GM12878 (cell line): ENCODE results near the gene MAIP1. TPM values are rescaled to one million over a fixed set of nuclear protein-coding genes. Genes with fewer than 3 reads are reported as not detected.

Source experiments
- BACH1 ChIP-seq: fragments of 450-650 bp; IDR thresholded peaks from 2 replicates; pipeline ENCODE4 v1.6.1; 2017; ENCODE audit warnings: mild to moderate bottlenecking, borderline replicate concordance
- BCL3 ChIP-seq: IDR thresholded peaks from 2 replicates; pipeline ENCODE4 v1.6.1; 2011; ENCODE audit warnings: borderline replicate concordance, low read depth, mild to moderate bottlenecking, moderate library complexity, low read length; ENCODE audit not compliant: insufficient read depth, poor library complexity, severe bottlenecking
- DPF2 ChIP-seq: fragments of 450-650 bp; IDR thresholded peaks from 2 replicates; pipeline ENCODE4 v1.6.1; 2017; ENCODE audit warnings: mild to moderate bottlenecking
- E4F1 ChIP-seq: fragments of 450-650 bp; IDR thresholded peaks from 2 replicates; pipeline ENCODE4 v1.6.1; 2018; ENCODE audit warnings: borderline replicate concordance, mild to moderate bottlenecking; ENCODE audit not compliant: partially characterized antibody
- IRF5 ChIP-seq: fragments of 450-650 bp; IDR thresholded peaks from 2 replicates; pipeline ENCODE4 v1.6.1; 2017; ENCODE audit warnings: borderline replicate concordance
- LARP7 ChIP-seq: fragments of 450-650 bp; IDR thresholded peaks from 2 replicates; pipeline ENCODE4 v1.6.1; 2017; ENCODE audit warnings: mild to moderate bottlenecking
- NFXL1 ChIP-seq: fragments of 450-650 bp; IDR thresholded peaks from 2 replicates; pipeline ENCODE4 v1.6.1; 2017; ENCODE audit warnings: antibody characterized with exemption, mild to moderate bottlenecking, borderline replicate concordance
- NKRF ChIP-seq: fragments of 450-650 bp; conservative IDR thresholded peaks from 2 replicates; pipeline ENCODE4 v1.6.1; 2017; ENCODE audit warnings: mild to moderate bottlenecking, moderate library complexity
- POLR2A ChIP-seq: IDR thresholded peaks from 2 replicates; pipeline ENCODE4 v1.6.1; 2011; ENCODE audit warnings: low read depth, mild to moderate bottlenecking, low read length
- RAD21 ChIP-seq: IDR thresholded peaks from 2 replicates; pipeline ENCODE4 v1.6.1; 2011; ENCODE audit warnings: mild to moderate bottlenecking, low read depth, low read length, moderate library complexity; ENCODE audit not compliant: insufficient read depth
- SIN3A ChIP-seq: IDR thresholded peaks from 2 replicates; pipeline ENCODE4 v1.6.1; 2012; ENCODE audit warnings: low read depth, low read length, improper control_type of control experiment
- SP1 ChIP-seq: IDR thresholded peaks from one replicate; pipeline ENCODE4 v1.6.1; 2011; ENCODE audit warnings: low read depth, low read length
- SPI1 ChIP-seq: IDR thresholded peaks from 2 replicates; pipeline ENCODE4 v1.6.1; 2011; ENCODE audit warnings: low read depth, mild to moderate bottlenecking, low read length, moderate library complexity, borderline replicate concordance; ENCODE audit not compliant: insufficient read depth
- SRF ChIP-seq, 2 experiments: IDR thresholded peaks; 2 replicates each; pipeline ENCODE4 v1.6.1; 2011; ENCODE audit warnings: low read depth in 2 of 2, low read length in 2 of 2, mild to moderate bottlenecking in 1 of 2, moderate library complexity in 1 of 2
- TCF12 ChIP-seq: IDR thresholded peaks from 2 replicates; pipeline ENCODE4 v1.6.1; 2011; ENCODE audit warnings: low read depth, mild to moderate bottlenecking, low read length
- YY1 ChIP-seq: IDR thresholded peaks from 2 replicates; pipeline ENCODE4 v1.6.1; 2011; ENCODE audit warnings: low read depth, mild to moderate bottlenecking, low read length
- polyA plus RNA-seq, 11 experiments: library from polyadenylated mRNA; depleted of rRNA in 4 of 11; unstranded in 6 of 11; stranded (reverse) in 5 of 11; fragments of >200 nt; fragmentation: Nextera tagmentation in 4 of 11; fragmentation: Illumina TruSeq in 1 of 11; extraction: Ambion mirVana in 4 of 11; extraction: Trizol in 1 of 11; gene quantifications; 1 replicate in 1 of 11; 2 replicates in 10 of 11; pipeline versions ENCODE4 v1.2.1 to v1.2.3, GENCODE V29; 2011 to 2016; ENCODE audit warnings: inconsistent platforms in 2 of 11, missing spikeins in 2 of 11, low read depth in 1 of 11
- total RNA-seq, 4 experiments: library from RNA; depleted of rRNA in 3 of 4; stranded (reverse); fragments of >200 nt in 3 of 4; fragmentation: Illumina TruSeq in 1 of 4; extraction: Trizol in 1 of 4; gene quantifications; 2 replicates each; pipeline versions ENCODE4 v1.2.1 to v1.2.3, GENCODE V29; 2013 to 2021
- TF ChIP-seq, protein P1 (sequence below): fragments of 450-650 bp; IDR thresholded peaks from 2 replicates; pipeline ENCODE4 v1.6.1; 2017; ENCODE audit warnings: low read depth, mild to moderate bottlenecking, moderate library complexity

MAIP1 gene
- total and polyA plus RNA-seq, 10 of the 15 experiments (the other 5 are each of a cell fraction or from before 2014, with no cell fraction given): 5.4 to 41.4 (median 25.4) TPM

DNA sequence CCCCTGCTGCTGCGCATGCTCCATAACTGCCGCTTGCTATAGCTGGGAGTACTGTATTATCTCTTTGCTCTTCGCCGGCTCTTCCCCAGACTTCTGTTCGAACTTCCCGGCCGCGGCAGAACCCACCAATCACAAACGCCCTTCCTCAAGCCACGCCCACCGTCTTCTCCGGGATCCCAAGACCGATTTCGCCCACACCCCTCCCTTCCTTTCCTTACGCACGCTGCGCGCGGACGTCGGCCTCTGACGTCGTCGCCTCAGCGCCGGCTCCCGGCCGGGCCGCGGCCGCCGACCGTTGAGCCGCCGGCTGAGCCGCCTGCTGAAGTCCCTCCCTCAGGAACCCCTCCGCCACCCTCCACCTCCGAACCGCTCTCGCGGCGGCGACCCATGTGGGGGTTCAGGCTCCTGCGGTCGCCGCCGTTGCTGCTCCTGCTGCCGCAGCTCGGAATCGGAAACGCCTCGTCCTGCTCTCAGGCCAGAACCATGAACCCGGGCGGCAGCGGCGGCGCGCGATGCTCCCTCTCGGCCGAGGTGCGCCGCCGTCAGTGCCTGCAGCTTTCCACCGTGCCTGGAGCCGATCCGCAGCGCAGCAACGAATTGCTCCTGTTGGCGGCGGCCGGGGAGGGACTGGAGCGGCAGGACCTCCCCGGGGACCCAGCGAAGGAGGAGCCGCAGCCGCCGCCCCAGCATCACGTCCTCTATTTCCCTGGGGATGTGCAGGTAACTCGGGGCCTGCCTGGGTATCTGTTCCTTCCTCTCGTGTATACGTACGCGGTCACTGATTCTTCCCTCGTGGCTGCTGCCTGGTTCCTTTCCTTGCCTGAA lies 44.1 kb upstream of the MAIP1 start, which contains the start of gene C2orf69 (continued):
- TF ChIP-seq E4F1: no peak
- TF ChIP-seq TCF12: peak; percentile 12; the same call in 1 of the 2 replicates
- peak; percentile 58; the same call in 1 of the 2 replicates for TF ChIP-seq BACH1
- TF ChIP-seq YY1: peak; percentile 52
- no peak for TF ChIP-seq NFXL1
- TF ChIP-seq DPF2: peak; percentile 90
- TF ChIP-seq BCL3: no peak
- peak in 1 of 2 experiments; percentile 24; a peak in 1 of 4 replicates for TF ChIP-seq SRF (IDR thresholded peaks at IDR 0.05; ENCODE audit: low read depth in 2 of 2, low read length in 2 of 2)
- TF ChIP-seq LARP7: peak; percentile 95
- peak; percentile 99 for TF ChIP-seq NKRF
- TF ChIP-seq, protein P1, sequence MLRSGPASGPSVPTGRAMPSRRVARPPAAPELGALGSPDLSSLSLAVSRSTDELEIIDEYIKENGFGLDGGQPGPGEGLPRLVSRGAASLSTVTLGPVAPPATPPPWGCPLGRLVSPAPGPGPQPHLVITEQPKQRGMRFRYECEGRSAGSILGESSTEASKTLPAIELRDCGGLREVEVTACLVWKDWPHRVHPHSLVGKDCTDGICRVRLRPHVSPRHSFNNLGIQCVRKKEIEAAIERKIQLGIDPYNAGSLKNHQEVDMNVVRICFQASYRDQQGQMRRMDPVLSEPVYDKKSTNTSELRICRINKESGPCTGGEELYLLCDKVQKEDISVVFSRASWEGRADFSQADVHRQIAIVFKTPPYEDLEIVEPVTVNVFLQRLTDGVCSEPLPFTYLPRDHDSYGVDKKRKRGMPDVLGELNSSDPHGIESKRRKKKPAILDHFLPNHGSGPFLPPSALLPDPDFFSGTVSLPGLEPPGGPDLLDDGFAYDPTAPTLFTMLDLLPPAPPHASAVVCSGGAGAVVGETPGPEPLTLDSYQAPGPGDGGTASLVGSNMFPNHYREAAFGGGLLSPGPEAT: 0 out of 2 replicates have a peak, but pooled peaks have one; percentile 9
- TF ChIP-seq IRF5: no peak
- TF ChIP-seq SIN3A: peak; percentile 99
- TF ChIP-seq POLR2A: peak; percentile 90
- no peak for TF ChIP-seq RAD21
- peak; percentile 28; the same call in 1 of the 2 replicates for TF ChIP-seq SPI1
- TF ChIP-seq SP1: peak; percentile 87
